Smooth muscle cell of the brain vasculature (primary cell): ENCODE results near the gene MESD.

Experiments used
- DNase-seq: peaks from one replicate; pipeline ENCODE4 v3.0.0-alpha.2; 2012; ENCODE audit warnings: low read depth, low spot score

The MESD gene

DNA sequence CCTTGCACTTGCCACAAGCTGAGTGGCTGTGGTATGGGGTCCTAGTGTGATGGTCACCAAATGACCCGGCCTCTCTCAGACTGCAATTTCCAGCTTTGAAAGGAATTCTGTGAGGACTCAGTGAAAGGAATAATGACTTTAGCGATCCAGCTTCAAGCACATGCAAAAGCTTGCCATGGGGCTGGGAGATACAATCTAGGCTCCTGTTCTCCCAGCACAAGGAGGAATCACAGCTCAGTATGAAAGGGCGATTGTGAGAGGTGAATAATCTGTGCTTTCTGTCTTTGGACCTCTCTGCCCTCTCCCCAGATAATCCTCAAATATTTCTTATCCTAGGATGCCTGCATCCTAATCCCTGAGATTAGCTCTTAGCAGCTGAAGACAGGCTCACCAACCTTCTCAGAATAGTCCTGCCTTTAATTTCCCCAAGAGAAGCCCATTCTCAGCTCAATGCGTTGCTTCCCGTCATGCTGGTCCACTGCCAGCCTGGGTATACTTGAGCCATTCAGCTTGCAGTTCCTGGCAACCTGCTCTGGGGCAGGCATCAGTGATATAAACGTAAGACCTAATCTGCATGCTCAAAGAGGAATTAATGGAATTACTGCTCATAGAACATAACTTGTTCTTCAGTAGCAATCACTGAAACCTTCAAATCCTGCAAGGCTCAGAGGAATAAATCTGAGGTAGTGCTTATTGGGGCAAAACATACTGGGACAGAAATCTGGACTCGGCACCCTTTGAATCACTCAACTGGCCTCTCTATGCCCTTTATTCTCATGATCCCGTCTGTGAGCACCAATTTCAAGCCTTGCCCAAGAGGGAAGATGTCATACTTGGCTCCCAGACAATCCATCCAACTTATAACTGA is 26.2 kb upstream of the MESD start:
- no peak for DNase-seq

DNA sequence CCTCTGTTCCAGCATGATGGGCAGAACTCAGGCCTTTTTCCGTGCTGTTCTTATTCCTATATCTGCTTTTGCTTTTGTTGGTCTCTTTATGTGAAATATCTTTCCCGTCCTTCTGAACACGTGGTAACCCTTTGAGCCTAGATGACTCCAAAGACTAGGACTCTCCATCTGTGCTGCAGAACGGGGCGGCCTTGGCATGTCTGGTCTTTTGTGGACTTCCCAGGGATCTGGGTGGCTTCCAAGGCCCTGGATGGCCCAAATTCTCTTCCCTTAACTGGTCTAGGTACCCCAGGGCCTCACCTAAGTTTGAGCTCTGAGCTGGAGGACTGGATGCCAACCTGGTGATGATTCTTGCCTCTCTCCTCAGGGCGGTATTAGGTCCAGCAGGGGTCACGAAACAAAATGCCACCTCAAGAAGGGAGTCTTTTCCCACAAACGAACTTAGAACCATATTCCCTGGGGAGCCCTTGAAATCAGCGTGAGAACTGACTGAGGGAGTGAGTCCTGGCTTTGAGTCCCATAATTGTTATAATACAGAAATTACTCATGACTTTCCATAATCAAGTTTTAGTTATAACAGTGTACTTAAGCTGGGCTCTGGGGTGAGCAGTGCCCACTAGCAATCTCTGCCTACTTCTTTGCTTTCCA is 25.0 kb upstream of the MESD start:
- DNase-seq: no peak

DNA sequence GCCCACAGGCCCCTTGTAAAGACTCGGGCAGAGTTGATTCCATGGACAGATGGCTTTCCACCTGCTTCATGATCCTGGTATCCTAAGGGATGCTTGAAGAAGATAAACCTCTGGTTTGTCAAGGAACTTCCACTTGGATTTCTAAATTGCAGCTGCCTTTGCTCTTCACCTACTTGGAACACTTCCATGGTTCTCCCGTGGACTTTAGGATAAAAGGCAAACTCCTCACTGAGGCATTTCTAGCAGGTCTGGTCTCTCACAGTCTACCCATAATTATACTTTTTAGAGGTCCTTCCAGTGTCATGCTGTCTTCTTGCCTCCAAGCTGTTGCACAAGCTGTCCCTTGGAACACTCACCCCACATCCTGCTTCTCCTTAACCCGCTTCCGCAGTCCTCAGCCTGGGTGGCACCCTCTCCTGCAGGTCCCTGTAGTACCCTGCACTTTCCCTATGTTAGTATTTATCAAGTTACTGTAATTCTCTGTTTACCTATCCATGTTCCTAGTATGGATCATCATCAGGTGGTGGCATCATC is 23.8 kb upstream of the MESD start:
- DNase-seq: no peak

DNA sequence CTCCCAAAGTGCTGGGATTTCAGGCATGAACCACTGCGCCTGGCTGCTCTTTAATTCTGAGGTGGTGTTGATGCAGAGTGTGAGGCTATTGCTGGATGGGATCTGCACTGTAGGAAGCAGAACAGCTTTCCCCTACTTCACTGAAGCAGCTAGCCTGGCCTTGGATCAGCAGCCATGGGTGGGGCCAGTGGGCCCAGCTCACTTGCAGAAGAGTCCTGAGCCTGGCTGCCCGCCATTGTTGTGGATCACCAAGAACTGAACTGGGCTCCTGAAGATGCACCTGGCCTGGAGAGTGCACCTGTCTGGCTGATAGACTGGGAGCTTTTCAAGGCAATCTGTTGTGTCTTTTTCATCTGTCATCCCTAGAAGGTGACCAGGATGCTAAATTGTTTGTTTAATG is 23.0 kb upstream of the MESD start:
- no peak for DNase-seq

DNA sequence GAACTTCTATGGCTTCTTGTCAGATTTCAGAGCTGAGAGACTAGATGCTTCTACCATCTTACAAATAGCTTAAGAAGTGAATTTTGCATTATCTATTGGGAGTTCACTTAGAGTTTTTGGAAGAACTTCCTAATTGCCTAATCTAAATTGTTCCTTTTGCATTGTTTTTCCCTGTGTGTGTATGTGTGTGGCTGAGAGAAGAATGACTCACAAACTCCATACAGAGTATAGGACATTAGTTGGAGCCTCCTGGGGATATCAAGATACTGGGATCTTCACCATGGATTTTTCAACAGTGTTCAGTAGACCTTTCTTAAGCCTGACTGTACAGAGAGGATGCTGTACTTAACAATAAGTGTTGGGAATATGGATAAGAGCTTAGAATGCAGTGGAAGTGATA is 22.0 kb upstream of the MESD start:
- no peak for DNase-seq

DNA sequence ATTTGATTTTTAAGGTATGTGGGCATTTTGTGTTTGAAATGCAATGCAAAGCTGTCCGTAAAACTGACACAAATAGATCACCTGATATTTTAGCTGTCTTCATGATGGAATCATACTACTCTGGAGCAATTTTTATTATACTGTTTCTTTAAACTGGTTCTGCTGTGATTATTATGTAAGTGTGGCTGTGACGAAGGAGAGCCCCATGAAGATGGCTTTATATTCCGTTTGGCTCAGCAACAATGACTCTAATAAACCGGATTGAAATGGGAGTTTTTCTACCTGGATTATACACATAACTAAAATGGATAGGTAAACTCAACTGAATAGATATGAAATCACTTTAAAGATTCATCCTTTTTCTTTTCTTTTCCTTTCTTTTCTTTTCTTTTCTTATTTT is 20.5 kb upstream of the MESD start:
- no peak for DNase-seq

DNA sequence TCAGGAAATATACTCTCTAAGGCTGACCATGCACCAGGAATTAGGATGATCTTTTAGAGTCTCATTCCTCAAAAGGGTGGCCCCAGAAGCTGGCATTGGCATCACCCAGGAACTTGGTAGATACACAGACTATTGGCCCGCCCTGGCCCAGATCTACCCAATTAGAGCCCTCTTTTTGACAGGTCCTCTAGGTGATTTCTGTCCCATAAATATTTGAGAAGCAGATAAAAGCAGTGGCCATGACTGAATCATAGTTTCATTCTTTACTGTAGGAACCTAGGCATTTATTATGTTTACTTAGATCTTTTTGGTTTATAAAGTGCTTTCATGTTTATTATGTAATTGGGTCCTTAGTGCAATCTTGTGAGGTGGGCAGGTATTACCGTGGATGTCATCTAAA is 18.7 kb upstream of the MESD start:
- DNase-seq: no peak

DNA sequence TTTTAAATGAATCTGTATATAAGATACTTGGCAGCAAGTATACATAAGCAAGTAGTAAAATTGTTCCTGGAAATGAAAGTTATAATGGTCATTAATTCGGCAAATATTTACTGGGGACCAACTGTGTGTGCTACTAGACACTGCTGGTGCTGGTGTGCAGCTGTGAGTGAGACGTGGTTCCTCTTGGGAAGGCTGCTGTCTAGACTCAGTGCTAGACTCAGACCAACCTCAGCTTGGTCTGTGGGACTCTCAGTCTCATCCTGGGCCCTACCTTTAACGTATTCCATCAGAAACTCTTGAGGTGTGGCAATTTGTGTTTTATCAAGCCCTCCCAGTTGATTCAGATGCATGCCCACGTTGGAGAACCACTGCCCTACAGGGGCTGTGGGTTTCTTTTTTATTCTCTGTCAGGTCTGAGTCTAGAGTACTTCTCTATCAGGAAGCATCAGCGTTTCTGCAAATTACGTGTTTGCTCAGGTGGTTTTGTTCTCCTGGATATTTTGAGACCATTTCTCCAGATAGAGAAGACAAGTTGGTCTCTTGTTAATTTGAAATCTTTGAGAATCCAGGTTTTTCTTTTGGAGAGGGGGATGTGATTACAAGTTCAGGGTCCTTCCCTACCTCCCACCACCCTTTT is 17.9 kb upstream of the MESD start:
- no peak for DNase-seq

DNA sequence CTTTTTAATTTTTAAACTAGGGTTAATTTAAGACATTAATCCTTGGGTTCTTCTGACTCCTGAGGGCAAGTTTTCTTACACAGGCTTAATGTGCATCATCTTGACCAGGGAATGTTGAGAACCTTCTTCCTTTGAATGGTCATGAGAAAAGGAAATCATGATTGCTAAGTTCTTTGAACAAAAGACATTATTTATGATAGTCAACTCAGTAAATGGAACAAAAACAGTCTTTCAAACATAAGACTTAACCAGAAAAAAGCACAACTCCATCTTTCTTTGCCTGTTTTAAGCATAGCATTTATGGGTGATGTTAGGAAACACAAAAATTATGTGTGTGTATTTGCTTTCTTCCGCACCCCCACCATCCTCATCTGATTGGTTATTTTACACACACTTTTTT is 16.5 kb upstream of the MESD start:
- DNase-seq: no peak

DNA sequence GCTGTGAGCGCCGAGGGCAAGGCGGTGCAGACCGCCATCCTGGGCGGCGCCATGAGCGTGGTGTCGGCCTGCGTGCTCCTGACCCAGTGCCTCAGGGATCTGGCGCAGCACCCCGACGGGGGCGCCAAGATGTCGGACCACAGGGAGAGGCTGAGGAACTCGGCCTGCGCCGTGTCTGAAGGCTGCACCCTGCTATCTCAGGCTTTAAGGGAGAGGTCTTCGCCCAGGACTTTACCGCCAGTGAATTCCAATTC is 13.4 kb upstream of the MESD start:
- DNase-seq: no peak

DNA sequence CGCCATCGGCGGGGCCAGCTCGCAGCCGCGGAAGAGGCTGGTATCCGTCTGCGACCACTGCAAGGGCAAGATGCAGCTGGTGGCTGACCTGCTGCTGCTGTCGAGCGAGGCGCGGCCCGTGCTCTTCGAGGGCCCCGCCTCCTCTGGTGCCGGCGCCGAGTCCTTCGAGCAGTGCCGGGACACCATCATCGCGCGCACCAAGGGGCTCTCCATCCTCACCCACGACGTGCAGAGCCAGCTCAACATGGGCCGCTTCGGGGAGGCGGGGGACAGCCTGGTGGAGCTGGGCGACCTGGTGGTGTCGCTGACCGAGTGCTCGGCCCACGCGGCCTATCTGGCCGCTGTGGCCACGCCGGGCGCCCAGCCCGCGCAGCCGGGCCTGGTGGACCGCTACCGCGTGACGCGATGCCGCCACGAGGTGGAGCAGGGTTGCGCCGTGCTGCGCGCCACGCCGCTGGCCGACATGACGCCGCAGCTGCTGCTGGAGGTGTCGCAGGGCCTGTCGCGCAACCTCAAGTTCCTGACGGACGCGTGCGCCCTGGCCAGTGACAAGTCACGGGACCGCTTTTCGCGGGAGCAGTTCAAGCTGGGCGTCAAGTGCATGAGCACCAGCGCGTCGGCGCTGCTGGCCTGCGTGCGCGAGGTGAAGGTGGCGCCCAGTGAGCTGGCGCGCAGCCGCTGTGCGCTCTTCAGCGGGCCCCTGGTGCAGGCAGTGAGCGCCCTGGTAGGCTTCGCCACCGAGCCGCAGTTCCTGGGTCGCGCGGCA is 12.9 kb upstream of the MESD start:
- DNase-seq: no peak

DNA sequence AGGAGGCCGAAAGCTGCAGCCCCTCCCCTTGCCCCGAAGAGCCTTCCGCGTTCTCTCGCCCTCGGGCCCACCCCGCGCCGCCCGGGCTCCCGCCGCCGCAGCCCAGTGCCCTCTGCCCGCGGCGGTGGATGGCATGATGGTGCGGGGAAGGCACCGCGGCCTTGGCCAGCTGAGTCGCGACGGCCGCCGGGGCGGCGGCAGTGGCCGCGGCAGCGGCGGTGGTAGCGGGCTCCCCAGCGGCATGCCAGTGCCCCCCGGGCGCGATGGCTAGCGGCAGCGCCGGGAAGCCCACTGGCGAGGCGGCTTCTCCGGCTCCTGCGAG is 12.4 kb upstream of the MESD start:
- no peak for DNase-seq

DNA sequence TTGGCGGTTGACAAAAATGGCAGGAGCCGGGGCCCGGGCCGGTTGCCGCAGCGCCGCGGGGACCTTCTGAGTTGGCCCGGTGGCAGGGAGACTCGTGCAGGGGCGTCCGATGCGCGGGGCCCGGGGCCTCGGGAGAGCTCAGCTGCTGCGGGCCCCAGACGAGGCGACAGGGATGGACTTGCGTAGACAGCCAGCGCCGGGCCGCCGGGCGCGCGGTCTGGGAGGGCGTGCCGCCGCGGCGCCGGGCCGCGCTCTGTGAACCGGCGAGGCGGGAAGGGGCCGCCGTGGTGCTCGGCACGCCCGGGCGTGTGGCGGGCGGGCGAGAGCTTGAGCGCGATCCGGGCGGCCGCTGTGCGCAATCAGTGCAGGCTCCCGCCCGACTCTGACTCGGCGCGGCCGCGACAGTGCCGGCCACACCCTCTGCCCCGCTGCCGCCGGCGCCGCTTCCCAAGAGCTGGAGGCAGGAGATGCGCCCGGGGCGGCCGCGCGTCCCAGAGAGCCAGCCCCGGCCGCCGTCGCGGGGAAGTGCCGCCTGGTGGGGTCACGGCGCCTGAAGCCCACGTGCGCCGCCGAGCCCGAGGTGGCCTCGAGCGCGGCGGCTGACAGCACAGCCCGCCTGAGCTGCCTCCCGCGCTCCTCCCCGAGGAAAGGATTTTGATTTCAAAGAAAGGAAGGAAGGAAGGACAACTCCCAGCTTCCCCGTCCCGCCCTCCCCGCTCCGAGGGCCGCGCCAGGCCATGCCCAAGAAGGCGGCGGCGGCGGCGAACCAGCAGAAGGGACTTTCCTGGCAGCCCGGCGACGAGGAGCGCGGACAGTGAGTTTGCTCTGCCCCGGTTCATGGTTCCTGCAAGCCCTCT is 11.8 kb upstream of the MESD start:
- no peak for DNase-seq

DNA sequence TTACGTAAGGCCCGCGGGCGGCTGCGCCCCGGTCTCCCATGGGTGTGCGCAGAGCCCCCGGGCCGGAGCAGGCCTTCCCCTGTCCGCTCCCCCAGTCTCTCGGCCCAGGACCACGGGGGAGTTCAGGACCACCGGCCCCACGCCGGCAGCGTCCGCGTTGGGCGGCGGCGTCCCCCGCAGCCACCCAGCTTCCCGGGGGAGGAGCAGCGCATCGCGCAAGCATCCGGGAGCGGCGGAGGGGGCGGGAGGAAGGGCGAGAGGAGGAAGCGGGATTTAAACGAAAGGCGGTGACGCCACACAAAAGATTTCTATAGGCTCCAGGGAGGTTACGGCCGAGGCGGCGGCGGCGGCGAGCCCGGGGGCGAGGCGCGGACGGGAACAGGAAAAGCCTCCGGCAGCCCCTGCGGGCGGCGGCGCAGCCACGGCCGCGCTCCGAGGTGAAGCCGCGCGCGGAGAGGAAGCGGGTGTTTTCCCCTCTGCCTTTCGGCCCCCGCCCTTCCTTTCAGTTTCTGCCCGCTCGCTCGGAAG is 11.1 kb upstream of the MESD start, which contains the start of gene TLNRD1:
TLNRD1 (plus strand) TSS at position 300 of the 528 bp plus-strand sequence. CDS start 1,349 bp downstream, outside the sequence.
- peak; percentile 70 for DNase-seq

DNA sequence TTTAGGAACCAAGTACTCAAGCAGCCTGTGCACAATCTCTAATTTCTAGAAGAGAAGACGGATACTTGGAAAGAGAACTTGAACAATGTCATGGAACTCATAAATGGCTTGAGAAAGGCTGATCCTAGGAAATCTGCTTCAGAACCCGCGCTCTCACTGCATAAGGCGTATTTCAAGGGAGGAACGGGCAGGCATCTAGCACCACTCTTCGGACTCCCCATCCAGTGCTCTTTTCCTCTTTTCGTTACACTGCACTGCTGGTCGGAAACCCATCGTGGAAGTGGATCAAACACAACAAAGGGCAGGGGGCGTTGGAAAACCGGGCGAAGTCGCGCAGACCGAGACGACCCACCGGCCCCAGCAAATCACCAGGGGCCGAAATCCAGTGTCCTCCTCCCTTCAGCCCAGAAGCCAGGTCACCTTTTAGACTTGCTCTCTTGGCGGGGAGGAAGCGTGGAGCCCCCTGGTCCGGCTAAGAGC is 10.6 kb upstream of the MESD start:
- DNase-seq: no peak

DNA sequence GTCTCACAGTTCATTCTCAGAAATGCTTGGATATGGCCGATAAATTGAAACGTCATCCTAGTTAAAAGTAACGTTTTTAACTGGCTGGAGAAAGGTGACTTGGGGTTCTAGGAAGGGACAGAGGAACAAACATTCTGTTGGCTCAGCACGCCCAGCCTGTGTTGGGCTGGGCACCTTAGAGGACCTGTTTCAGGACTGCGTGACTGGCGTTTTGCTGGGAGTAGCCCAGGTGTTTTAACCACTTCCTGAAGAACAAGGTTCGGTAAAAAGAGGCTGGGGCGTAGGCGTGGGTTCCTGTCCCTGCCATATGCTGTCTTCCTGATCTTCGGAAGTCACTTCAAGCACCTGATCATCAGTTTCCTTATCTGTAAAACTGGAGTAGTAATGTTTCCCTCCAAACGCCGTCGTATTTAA is 10.0 kb upstream of the MESD start:
- no peak for DNase-seq

DNA sequence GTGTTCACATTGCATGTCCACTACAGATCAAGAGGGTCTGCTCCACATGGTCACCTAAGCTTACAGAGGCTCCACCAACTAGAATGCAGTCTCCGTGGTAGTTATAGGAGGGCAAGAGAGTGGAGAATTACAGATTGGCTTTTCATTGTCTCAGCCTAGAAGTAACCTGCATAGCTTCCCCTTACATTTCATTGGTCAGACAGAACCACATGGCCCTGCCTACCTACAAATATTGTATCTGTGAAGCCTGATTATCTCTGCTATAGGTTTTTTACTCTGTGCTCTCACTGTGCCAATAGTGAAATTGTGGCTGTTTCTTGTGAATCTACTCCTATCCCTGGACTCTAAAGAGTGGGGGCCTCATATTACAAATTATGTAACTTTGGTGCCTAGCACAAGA is 8.6 kb upstream of the MESD start:
- no peak for DNase-seq

DNA sequence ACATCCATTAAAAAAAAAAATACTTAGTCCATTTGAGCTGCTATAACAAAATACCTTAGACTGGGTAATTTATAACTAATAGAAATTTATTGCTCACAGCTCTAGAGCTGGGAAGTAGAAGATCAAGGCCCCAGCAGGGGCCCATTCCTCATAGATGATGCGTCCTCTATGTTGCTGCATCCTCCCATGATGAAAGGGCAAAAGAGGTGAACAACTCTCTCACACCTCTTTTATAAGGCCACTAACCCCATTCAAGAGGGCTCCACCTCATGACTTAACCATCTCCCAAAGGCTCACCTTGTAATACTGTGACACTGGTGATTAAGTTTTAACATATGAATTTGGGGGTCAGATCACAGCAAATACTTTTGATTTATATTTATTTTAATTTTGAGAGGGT is 8.1 kb upstream of the MESD start:
- DNase-seq: no peak

DNA sequence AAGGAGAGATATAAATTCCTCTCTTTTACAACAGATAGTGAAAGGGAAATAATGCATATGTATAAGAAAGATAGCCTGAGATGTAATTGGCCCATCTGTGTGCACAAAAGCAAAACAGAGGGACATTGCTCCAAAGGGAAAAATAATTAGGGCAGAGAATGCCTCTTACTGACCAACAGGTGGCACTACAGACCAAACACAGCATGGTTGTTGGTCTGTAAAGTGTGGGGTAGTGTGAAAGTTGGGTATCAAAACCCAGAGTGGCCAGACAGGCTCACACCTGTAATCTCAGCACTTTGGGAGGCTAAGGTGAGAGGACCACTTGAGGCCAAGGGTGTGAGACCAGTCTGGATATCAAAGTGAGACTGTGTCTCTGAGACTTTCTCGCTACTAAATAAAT is 6.6 kb upstream of the MESD start:
- DNase-seq: no peak

DNA sequence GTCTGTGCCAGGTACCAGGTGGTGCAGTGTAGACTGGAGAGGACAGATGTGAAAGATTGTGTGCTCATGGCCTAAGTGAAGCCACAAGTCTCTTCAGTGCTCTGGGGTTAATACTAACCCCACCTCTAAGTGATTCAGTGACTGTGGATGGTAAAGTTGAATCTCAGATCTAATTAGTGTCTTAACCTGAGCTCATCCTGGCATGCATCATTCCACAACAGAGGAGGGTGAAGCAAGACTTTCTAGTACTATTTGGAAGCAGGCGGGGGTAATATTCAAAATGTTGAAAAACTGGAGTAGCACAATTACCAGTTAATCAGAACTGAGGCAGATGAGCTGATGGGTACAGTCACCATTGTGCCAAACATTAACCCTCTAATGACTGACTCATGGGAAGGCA is 2.8 kb upstream of the MESD start:
- DNase-seq: no peak

DNA sequence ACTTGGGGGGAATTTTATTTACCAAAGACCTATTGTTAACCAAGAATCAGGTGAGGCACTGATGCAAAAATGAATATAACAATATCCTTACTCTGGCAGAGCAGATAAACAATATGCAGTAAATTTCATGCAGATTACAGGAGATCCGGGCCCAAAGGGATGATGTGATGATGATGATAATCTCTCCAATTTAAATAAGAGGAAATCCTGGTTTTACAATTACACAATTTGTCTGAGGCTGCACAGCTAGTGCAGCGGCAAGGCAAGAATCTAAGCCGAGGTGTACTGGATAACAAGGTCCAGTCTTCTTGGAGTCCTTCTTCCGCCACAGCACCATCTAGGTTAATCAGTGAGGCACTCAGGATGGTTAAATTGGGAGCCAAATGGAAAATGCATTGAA is 2.4 kb upstream of the MESD start:
- DNase-seq: no peak
